ENCODE measurements around the gene EPB41L2. TPM values are rescaled to one million over a fixed set of nuclear protein-coding genes. Genes with fewer than 3 reads are reported as not detected.
A peak's percentile ranks its signal among the peaks of the same experiment; 100 is the strongest.

The EPB41L2 gene
- total and polyA plus RNA-seq, 2 donors (not counting 1 experiment from before 2014, with no cell fraction given), result 113 to 264 TPM

- H4K20me1 ChIP-seq (ENCODE audit: control insufficient read depth, extremely low read depth, insufficient read depth, low read length), result no peaks in the 10 kb centered on the region
- no peak overlapping the region for H3K4me2 ChIP-seq (ENCODE audit: extremely low read depth, insufficient read depth, low read length)
- TF ChIP-seq CTCF (conservative IDR thresholded peaks at IDR 0.05 in 1 of 2, IDR thresholded peaks at IDR 0.05 in 1 of 2; ENCODE audit: low read depth in 1 of 2, low read length in 2 of 2) (no peak), EZH2 (IDR thresholded peaks at IDR 0.05; ENCODE audit: low read length, missing control alignments) (no peak)
- no peaks in the 10 kb centered on the region for H3K4me1 ChIP-seq (ENCODE audit: control insufficient read depth, extremely low read depth, insufficient read depth, low read length)
- peak; percentile 60 to 90 for DNase-seq (ENCODE audit: low read depth in 2 of 2)
- H2AFZ ChIP-seq (ENCODE audit: low read length), result no peak overlapping the region
- H3K27ac ChIP-seq (ENCODE audit: insufficient read depth, low read length), result no peak overlapping the region
- no peaks in the 10 kb centered on the region for H3K9me3 ChIP-seq (ENCODE audit: control insufficient read depth, insufficient read depth, low read depth, low read length)
- H3K36me3 ChIP-seq (ENCODE audit: control insufficient read depth, insufficient read depth, low read length), result no peaks in the 10 kb centered on the region
- H3K27me3 ChIP-seq (ENCODE audit: control insufficient read depth, insufficient read depth, low read length), result no peaks in the 10 kb centered on the region
- H3K79me2 ChIP-seq (ENCODE audit: control insufficient read depth, insufficient read depth, low read length), result peaks cover 35% of the 10 kb centered on the region
- H3K4me3 ChIP-seq (replicated peaks in 1 of 4; ENCODE audit: control extremely low read depth in 1 of 4, insufficient read depth in 1 of 4, low read depth in 3 of 4, low read length in 4 of 4), result no peak overlapping the region
- H3K9ac ChIP-seq (ENCODE audit: insufficient read depth, low read length), result no peak overlapping the region
Observed at GRCh38 chr6:130981409-130981808, 81.6 kb downstream of the EPB41L2 start.

GRCh38 chr6:130980310-130981032, 82.6 kb downstream of the EPB41L2 start:
- Histone ChIP-seq H3K4me1 (ENCODE audit: control insufficient read depth, extremely low read depth, insufficient read depth, low read length) (no peaks in the 10 kb centered on the region), H3K27me3 (ENCODE audit: control insufficient read depth, insufficient read depth, low read length) (no peaks in the 10 kb centered on the region), H3K4me2 (ENCODE audit: extremely low read depth, insufficient read depth, low read length) (no peak overlapping the region), H3K4me3 (replicated peaks in 1 of 4; ENCODE audit: control extremely low read depth in 1 of 4, insufficient read depth in 1 of 4, low read depth in 3 of 4, low read length in 4 of 4) (no peak overlapping the region), H3K27ac (ENCODE audit: insufficient read depth, low read length) (no peak overlapping the region), H3K9me3 (ENCODE audit: control insufficient read depth, insufficient read depth, low read depth, low read length) (no peaks in the 10 kb centered on the region), H3K36me3 (ENCODE audit: control insufficient read depth, insufficient read depth, low read length) (no peaks in the 10 kb centered on the region), H2AFZ (ENCODE audit: low read length) (no peak overlapping the region), H4K20me1 (ENCODE audit: control insufficient read depth, extremely low read depth, insufficient read depth, low read length) (no peaks in the 10 kb centered on the region), H3K79me2 (ENCODE audit: control insufficient read depth, insufficient read depth, low read length) (peaks cover 30% of the 10 kb centered on the region), H3K9ac (ENCODE audit: insufficient read depth, low read length) (no peak overlapping the region)
- TF ChIP-seq EZH2 (IDR thresholded peaks at IDR 0.05; ENCODE audit: low read length, missing control alignments), result no peak
- no peak for TF ChIP-seq CTCF (conservative IDR thresholded peaks at IDR 0.05 in 1 of 2, IDR thresholded peaks at IDR 0.05 in 1 of 2; ENCODE audit: low read depth in 1 of 2, low read length in 2 of 2)
- DNase-seq (ENCODE audit: low read depth in 2 of 2), result no peak

GRCh38 chr6:130978660-130979396, 84.2 kb downstream of the EPB41L2 start:
- no peak overlapping the region for H3K4me3 ChIP-seq (replicated peaks in 1 of 4; ENCODE audit: control extremely low read depth in 1 of 4, insufficient read depth in 1 of 4, low read depth in 3 of 4, low read length in 4 of 4)
- H2AFZ ChIP-seq (ENCODE audit: low read length), result no peak overlapping the region
- DNase-seq (ENCODE audit: low read depth in 2 of 2), result no peak
- no peak overlapping the region for H3K4me2 ChIP-seq (ENCODE audit: extremely low read depth, insufficient read depth, low read length)
- TF ChIP-seq EZH2 (IDR thresholded peaks at IDR 0.05; ENCODE audit: low read length, missing control alignments), result no peak
- TF ChIP-seq CTCF (conservative IDR thresholded peaks at IDR 0.05 in 1 of 2, IDR thresholded peaks at IDR 0.05 in 1 of 2; ENCODE audit: low read depth in 1 of 2, low read length in 2 of 2), result no peak
- no peaks in the 10 kb centered on the region for H4K20me1 ChIP-seq (ENCODE audit: control insufficient read depth, extremely low read depth, insufficient read depth, low read length)
- H3K27me3 ChIP-seq (ENCODE audit: control insufficient read depth, insufficient read depth, low read length), result no peaks in the 10 kb centered on the region
- peaks cover 29% of the 10 kb centered on the region for H3K79me2 ChIP-seq (ENCODE audit: control insufficient read depth, insufficient read depth, low read length)
- no peak overlapping the region for H3K27ac ChIP-seq (ENCODE audit: insufficient read depth, low read length)
- H3K36me3 ChIP-seq (ENCODE audit: control insufficient read depth, insufficient read depth, low read length), result no peaks in the 10 kb centered on the region
- H3K4me1 ChIP-seq (ENCODE audit: control insufficient read depth, extremely low read depth, insufficient read depth, low read length), result no peaks in the 10 kb centered on the region
- H3K9ac ChIP-seq (ENCODE audit: insufficient read depth, low read length), result no peak overlapping the region
- H3K9me3 ChIP-seq (ENCODE audit: control insufficient read depth, insufficient read depth, low read depth, low read length), result no peaks in the 10 kb centered on the region
